Vagina (tissue), 2 donors: ENCODE measurements around the gene CELA3A.

Experiments
- POLR2A ChIP-seq, 2 donors: fragments of 450-650 bp; IDR thresholded peaks; one replicate each; pipeline ENCODE4 v1.6.1; 2017; ENCODE audit warnings: antibody characterized with exemption in 2 of 2, mild to moderate bottlenecking in 2 of 2, moderate library complexity in 2 of 2
- TF ChIP-seq, protein P1 (sequence below), 3 experiments: fragments of 450-650 bp in 2 of 3; fragments of 200-600 bp in 1 of 3; sonication (generic) in 1 of 3; IDR thresholded peaks; one replicate each; pipeline ENCODE4 v1.5.1; 2017 to 2019; ENCODE audit warnings: antibody characterized with exemption in 3 of 3, mild to moderate bottlenecking in 2 of 3, moderate library complexity in 2 of 3

DNA sequence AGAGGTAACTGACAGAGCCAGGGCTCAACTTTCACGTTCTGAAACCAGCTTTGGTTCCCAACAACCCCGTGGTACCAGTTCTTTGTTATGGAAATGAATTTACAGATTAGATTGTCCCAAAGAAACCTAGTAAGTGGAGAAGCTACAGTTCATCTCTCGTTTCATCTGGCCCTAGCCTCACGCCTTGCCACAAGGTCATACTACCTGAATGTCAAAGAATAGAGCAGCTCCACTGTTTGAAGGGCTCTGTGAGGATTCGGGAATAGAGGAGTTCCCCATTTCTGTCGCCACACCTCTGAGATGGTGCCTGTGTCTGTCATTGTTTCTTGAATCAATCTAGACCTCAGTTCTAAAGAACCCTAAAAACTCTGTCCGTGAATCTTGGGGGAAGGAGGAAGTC, 36.1 kb downstream of the CELA3A start:
- TF ChIP-seq POLR2A (IDR thresholded peaks at IDR 0.05) = no peak
- TF ChIP-seq, protein P1, sequence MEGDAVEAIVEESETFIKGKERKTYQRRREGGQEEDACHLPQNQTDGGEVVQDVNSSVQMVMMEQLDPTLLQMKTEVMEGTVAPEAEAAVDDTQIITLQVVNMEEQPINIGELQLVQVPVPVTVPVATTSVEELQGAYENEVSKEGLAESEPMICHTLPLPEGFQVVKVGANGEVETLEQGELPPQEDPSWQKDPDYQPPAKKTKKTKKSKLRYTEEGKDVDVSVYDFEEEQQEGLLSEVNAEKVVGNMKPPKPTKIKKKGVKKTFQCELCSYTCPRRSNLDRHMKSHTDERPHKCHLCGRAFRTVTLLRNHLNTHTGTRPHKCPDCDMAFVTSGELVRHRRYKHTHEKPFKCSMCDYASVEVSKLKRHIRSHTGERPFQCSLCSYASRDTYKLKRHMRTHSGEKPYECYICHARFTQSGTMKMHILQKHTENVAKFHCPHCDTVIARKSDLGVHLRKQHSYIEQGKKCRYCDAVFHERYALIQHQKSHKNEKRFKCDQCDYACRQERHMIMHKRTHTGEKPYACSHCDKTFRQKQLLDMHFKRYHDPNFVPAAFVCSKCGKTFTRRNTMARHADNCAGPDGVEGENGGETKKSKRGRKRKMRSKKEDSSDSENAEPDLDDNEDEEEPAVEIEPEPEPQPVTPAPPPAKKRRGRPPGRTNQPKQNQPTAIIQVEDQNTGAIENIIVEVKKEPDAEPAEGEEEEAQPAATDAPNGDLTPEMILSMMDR (IDR thresholded peaks at IDR 0.05) = no peak
